Measurements from ENCODE around the gene LRRC40. TPM values are rescaled to one million over a fixed set of nuclear protein-coding genes. Genes with fewer than 3 reads are reported as not detected.
A peak's percentile ranks its signal among the peaks of the same experiment; 100 is the strongest.
"Not testable (repeated sequence)": the region's sequence is repeated elsewhere in the genome, so short reads cannot be mapped to it uniquely, and the experiment has no call there.

The LRRC40 gene
- total RNA-seq (2014; rRNA removed; shearing (Covaris generic)): 42.7 and 48.8 TPM in 2 replicates

DNA sequence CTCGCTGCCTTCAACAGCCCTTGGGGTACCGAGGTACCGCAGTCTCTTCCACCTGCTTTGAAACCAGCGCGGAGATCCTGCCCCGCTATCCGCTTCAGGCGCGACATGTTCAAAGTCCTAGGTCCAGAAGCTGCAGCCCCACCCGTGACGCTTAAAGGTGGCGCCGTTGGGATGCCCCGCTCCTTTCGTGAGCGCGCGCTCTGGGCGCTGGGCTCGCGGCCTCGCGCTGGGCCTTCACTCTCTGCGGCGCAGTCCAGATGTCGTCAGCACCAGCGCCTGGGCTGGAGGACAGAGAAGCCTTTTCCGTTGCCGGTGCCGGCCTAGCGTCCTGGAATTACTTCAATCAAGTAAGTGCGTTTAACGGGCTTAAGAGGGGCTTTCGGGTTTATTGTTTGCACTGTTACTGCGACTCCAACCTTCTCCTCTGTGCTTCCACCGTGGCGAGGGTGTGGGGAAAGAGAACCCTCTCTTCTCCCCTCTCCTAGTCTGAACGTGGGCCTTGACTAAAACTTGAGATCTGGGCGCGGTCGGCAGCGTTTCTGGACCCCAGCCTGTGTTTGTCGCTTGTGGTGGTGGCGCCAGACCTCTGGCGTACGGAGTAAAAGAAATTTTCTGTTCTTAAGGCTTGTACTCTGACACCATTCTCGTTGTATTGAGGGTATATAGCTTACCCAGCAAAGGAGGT is at the start of gene LRRC40:
Gene LRRC40 (minus strand): TSS at position 146 of the 685 bp plus-strand sequence. CDS start 39 bp downstream, at position 107.
- DNase-seq (ENCODE audit: low read depth): peak; percentile 94

DNA sequence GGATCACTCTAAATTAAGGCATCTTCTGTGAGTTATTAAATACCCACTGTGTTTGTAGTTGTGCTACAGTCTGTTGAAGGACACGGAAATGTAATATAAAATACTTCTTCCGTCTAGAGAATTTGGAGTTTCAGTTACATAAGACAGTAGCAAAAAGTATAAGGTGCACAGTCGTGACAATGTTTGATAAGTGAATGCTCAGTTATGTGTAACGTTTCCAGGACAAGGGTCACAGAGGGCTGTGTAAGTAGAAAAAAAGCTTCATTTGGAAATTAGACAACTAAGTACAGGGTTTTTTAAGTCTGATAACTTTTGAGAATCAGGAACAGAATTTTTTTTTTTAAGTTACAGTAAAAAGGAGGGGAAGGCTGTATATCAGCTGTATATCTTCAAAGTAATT is 43.4 kb upstream of the LRRC40 start:
- no peak for DNase-seq (ENCODE audit: low read depth)

DNA sequence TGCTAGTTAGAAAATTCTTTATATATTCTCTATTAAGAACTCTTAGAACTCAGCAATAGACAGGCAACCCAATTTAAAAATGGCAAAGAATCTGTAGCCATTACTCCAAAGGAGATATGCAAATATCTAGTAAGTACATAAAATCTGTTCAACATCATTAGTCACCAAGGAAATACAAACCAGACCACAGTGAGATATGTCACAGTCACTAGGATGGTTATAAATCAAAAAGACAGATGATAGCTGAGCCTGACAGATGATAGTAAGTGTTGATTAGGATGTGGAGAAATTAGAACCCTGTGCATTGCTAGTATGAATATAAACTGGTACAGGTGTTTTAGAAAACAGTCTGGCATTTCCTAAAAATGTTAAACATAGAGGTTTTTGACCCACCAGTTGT is 42.4 kb upstream of the LRRC40 start:
- no peak for DNase-seq (ENCODE audit: low read depth)

DNA sequence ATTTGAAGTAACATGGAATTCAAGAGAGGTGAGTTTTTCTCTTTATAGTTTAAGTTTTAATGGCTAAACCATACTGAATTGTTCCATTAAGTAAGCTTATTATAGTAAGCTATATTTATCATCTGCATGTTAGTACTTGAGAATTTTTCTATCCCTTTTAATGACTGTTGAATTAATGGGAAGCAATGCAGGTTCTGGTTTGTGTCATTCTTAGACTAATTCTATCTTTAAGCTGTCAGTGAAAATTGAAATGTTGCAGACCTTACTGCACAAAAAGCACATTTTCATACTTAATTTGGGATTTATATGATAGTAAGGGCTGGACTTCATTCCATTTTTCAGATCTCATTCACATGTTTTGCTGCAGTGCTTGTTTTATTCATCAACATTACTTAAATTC is 41.7 kb upstream of the LRRC40 start:
- DNase-seq (ENCODE audit: low read depth): no peak

GRCh38 chr1:70239940-70240339 is 34.6 kb upstream of the LRRC40 start:
- no peak for DNase-seq (ENCODE audit: low read depth)

- no peak for DNase-seq (ENCODE audit: low read depth)
Measured at GRCh38 chr1:70234733-70235132, 29.4 kb upstream of the LRRC40 start.

DNA sequence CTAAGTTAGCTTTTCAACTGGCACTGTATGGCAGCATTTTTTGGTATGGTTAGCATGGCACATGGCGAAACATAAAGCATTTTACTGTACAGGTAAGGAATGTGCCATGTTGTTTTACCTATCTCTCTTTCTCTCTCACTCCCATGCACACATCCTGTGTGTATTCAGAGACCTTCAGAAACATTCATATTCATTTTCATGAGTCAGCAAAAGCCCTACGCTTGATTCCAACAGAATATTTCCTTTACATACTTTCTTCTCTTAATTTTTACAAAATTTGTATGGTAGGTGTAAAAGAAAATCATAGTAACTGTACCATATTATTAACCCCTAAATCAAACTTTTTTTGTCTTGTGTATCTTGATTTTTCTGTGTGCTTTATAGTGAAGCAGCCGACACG is 26.1 kb upstream of the LRRC40 start:
- no peak for DNase-seq (ENCODE audit: low read depth)

DNA sequence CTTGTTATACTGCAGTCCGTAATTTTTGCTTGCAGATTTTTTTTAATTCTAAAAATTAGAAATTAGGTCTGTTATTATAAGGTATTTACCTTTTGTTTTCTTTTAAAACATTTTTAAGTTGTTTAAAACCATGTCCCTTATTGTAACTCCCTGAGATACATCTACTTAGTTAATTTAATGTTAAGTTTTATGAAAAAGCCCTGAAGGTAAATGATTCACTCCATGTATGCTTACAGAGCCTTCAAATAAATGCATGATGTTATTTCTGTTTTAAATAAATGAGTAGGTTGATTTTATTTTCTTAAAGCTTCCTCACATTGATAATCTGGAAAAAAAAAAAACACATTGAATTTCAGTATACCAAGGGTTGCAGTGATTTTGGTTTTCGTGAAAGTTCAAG is 23.3 kb upstream of the LRRC40 start:
- no peak for DNase-seq (ENCODE audit: low read depth)

GRCh38 chr1:70227439-70227838 is 22.1 kb upstream of the LRRC40 start:
- DNase-seq (ENCODE audit: low read depth): no peak

- no peak for DNase-seq (ENCODE audit: low read depth)
Measured at GRCh38 chr1:70224954-70225353, 19.6 kb upstream of the LRRC40 start.

- DNase-seq (ENCODE audit: low read depth): no peak
Measured at GRCh38 chr1:70222716-70223235, 17.4 kb upstream of the LRRC40 start.

- DNase-seq (ENCODE audit: low read depth): peak; percentile 92
Measured at GRCh38 chr1:70221238-70222121, 16.1 kb upstream of the LRRC40 start, which contains the start of gene SRSF11. TSS of gene SRSF11 (plus strand) at chr1:70221380. CDS start at chr1:70221637, 257 bp downstream.

DNA sequence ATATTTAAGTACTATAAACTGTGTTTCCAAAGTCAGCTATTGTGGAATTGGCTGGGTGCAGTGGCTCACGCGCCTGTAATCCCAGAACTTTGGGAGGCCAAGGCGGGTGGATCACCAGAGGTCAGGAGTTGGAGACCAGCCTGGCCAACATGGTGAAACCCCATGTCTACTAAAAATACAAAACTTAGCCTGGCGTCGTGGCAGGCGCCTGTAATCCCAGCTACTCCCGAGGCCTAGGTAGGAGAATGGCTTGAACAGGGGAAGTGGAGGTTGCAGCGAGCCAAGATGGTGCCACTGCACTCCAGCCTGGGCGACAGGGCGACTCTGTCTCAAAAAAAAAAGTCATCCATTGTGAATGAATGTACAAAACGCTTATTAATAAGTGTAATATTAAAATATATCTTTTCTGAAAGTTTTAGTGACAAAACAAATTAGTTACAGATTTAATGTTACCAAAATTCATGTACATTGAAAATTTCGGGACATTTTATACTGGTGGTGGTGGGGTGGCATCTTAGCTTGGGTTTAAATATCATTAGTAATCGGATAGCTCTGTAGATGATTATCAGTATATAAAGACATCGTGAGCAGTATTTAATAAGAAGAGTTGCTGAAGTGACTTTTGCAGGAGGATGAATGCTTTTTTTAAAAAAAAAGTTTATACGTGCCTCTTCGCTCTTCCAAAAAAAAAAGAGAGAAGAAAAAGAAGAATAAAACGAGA is 15.3 kb upstream of the LRRC40 start:
- DNase-seq (ENCODE audit: low read depth): peak; percentile 3

- no peak for DNase-seq (ENCODE audit: low read depth)
Measured at GRCh38 chr1:70220015-70220414, 14.6 kb upstream of the LRRC40 start.

- DNase-seq (ENCODE audit: low read depth): no peak
Measured at GRCh38 chr1:70211541-70211940, 6.2 kb upstream of the LRRC40 start.

DNA sequence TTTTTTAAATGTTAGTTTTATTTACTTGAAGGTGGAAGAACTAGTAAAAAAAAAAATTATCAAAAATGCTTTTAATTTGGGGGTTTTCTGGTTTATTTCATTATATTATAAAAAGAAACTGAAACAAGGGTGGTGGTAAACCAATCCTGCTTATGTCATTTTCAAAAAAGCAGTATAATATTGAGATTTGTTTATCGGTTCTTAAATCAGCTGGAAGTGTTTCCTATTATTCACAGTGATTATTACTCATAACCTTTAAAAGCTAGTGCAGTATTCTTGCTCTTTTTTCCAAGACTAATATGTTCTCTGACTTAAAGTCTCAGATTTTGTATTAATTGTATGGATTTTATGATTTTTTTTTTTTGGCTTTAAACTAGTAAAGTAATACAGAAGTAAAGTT is 5.4 kb upstream of the LRRC40 start:
- DNase-seq (ENCODE audit: low read depth): no peak

GRCh38 chr1:70208292-70208691 is 2.9 kb upstream of the LRRC40 start:
- no peak for DNase-seq (ENCODE audit: low read depth)

DNA sequence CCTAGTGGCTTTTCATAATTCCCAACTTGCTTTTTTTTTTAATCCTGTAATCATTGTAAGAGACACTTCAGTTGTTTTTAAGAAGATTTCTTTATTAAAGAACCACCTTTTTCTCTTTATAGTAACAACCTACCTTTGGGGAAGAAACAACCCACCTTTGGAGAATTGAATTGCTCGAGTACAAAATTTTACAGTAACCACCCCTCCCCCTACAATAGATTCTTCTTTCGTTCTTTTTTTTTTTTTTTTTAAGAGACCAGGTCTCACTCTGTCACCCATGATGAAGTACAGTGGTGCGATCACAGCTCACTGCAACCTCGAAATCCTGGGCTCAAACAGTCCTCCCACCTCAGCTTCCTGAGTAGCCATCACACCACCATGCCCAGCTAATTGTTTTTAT is 2.1 kb upstream of the LRRC40 start:
- DNase-seq (ENCODE audit: low read depth): no peak

GRCh38 chr1:70206833-70207232 is 1.5 kb upstream of the LRRC40 start:
- DNase-seq (ENCODE audit: low read depth): not testable (repeated sequence)

DNA sequence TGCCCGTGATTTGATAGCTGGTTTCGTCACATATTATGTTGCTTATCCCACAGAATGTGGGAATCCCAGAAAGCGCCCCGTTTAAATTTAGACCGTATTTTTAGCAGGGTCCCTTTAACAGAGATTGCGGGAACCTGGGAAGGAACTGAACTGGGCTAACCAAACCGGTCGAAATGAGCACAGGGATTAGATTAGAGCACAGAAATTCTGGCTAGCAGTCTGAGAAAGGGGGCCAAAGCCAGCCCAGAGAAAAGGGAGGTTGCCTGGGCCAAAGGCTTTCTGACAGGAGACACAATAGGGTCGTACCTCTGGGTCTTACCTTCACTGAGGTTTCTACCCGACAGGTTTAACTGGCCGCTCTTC is 327 bp downstream of the LRRC40 start:
- DNase-seq (ENCODE audit: low read depth): peak; percentile 4

DNA sequence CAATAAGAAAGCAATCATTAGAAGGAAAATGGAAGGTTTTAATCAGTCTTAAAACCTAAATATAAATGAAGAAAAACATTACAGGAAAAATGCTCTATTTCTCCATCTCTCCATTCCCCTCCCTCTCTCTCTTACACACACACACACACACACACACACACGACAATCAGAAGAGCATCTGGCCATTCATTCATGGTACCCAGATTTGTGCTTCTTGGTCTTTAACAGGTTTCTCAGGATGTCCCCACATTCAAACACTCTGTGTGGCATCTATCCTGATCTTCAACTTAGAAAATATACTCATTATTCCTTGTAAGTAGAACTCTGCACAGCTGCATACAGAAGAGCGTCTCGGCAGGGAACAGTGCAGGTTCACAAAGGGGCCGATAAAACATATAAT is 779 bp downstream of the LRRC40 start:
- DNase-seq (ENCODE audit: low read depth): peak; percentile 19

DNA sequence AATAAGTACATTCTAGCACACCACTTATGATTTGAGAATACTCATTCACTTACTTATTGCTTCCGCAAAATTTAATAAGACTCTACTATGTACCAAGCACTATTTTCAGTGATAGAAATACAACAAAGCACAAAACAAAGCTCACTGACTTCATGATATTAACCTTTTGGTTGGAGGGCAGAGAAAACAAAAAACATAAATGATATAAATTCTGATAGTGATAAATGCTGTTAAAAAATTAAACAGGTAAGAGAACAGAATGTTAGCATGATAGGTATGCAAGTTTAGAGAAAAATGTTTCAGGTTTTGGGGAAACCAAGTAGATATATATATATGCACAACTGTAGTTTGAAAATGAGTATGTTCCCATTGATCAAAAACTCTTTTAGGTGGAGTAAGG is 1.2 kb downstream of the LRRC40 start:
- DNase-seq (ENCODE audit: low read depth): no peak

Measured in RPMI7951 (cell line).